ENCODE results near the gene SENP8.

DNA sequence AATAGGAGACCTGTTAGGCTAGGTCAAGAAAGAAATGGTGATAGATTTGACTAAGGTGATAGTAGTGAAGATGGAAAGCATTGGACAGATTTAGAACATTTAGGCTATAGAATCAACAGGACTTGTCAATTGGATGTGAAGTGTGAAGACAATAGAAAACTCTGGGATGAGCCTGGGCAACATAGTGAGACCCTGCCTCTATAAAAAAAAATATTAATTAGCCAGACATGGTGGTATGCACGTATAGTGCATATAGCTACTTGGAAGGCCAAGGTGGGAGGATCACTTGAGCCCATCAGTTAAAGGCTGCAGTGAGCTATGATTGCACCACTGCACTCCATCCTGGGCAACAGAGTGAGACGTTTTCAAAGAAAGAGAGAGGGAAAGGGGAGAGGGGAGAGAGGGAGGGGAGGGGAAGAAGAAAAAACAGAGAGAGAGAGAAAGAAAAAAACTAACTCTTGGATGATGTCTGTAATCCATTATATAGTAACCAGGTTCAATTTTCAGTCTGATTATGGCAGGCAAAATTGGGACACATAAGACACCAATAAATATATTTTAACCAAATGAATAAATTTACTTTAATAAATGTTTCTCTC lies 9.6 kb downstream of the SENP8 start:
- TF ChIP-seq RAD21 (IDR thresholded peaks at IDR 0.05; ENCODE audit: low read length) (no peak), MXI1 (IDR thresholded peaks at IDR 0.05; ENCODE audit: borderline replicate concordance, low read depth, low read length) (no peak), CHD1 (IDR thresholded peaks at IDR 0.05; ENCODE audit: low read depth, low read length) (no peak), RFX5 (IDR thresholded peaks at IDR 0.05; ENCODE audit: low read depth, low read length) (no peak), POLR2A (IDR thresholded peaks at IDR 0.05; ENCODE audit: low read depth, low read length) (no peak), RCOR1 (IDR thresholded peaks at IDR 0.05; ENCODE audit: insufficient replicate concordance, low read length) (no peak), NFE2L2 (IDR thresholded peaks at IDR 0.05; ENCODE audit: low read depth, low read length) (no peak), FOS (IDR thresholded peaks at IDR 0.05; ENCODE audit: low read depth, low read length) (no peak)
- TF ChIP-seq, protein P1, sequence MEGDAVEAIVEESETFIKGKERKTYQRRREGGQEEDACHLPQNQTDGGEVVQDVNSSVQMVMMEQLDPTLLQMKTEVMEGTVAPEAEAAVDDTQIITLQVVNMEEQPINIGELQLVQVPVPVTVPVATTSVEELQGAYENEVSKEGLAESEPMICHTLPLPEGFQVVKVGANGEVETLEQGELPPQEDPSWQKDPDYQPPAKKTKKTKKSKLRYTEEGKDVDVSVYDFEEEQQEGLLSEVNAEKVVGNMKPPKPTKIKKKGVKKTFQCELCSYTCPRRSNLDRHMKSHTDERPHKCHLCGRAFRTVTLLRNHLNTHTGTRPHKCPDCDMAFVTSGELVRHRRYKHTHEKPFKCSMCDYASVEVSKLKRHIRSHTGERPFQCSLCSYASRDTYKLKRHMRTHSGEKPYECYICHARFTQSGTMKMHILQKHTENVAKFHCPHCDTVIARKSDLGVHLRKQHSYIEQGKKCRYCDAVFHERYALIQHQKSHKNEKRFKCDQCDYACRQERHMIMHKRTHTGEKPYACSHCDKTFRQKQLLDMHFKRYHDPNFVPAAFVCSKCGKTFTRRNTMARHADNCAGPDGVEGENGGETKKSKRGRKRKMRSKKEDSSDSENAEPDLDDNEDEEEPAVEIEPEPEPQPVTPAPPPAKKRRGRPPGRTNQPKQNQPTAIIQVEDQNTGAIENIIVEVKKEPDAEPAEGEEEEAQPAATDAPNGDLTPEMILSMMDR (conservative IDR thresholded peaks at IDR 0.05; ENCODE audit: low read depth, low read length) = no peak
- TF ChIP-seq, protein P2, sequence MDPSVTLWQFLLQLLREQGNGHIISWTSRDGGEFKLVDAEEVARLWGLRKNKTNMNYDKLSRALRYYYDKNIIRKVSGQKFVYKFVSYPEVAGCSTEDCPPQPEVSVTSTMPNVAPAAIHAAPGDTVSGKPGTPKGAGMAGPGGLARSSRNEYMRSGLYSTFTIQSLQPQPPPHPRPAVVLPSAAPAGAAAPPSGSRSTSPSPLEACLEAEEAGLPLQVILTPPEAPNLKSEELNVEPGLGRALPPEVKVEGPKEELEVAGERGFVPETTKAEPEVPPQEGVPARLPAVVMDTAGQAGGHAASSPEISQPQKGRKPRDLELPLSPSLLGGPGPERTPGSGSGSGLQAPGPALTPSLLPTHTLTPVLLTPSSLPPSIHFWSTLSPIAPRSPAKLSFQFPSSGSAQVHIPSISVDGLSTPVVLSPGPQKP (IDR thresholded peaks at IDR 0.05; ENCODE audit: borderline replicate concordance, low read depth, low read length) = no peak

Data from IMR-90 (cell line).